ENCODE measurements around the gene SIRT3.

GRCh38 chr11:207208-207862, 28.8 kb downstream of the SIRT3 start, which contains the start of the genes BET1L and RIC8A:
- TF ChIP-seq EZH2 (IDR thresholded peaks at IDR 0.05; ENCODE audit: low read length) = no peak
- TF ChIP-seq CTCF (optimal IDR thresholded peaks at IDR 0.05 in 1 of 3, IDR thresholded peaks at IDR 0.05 in 1 of 3, conservative IDR thresholded peaks at IDR 0.05 in 1 of 3; ENCODE audit: extremely low read depth in 1 of 3, insufficient read depth in 2 of 3, low read length in 3 of 3) = no peak

All from keratinocyte (primary cell).